Amniotic epithelial cell (primary cell): ENCODE measurements around the gene EFCAB8.

Experiments used
- DNase-seq: peaks from one replicate; pipeline ENCODE4 v3.0.0-alpha.2; 2010; ENCODE audit warnings: low read depth

EFCAB8 gene

DNA sequence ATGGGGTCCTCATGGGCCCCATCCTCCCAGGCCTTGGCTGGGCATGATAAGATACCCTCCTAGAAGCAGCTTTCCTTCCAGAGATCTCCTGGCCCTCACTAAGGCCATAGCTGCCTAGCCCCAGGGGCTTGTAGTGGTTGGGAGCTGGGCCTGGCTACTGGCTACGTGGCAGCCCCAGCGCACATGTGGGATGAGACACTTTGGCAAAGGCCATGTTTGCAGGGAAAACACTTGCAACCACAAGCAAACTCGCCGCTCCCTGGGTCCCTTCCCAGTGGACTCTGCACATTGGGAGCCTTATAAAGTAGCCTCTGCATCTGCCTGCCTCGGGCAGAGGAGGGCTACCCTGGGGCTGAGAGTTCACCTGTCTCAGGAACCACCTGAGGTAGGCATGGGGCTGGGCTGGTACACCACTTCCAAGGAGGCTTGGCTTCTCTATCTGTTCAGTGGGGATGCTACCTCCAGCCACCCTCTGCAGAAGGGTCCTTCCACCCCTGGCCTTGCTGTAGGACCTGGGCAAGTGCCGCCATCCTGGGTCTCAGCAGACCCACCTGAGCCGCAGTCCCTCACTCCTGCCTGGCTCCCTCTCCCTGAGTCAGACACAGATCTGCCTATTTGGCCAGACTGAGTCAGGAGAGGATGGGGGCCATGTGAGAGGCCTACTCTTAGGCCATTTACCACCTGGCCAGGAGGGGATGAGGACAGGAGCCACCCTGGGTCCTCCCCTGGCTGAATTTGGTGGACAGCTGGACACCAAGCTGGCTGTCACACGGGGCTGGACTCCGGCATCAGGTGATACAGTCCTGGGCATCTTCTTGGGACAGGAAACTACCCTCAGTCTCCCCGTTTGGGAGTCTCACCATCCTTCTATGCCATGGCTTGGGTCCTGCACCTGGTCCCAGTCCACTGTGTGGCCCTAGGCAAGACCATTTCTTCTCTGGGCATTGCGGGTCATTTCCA is 148.9 kb downstream of the EFCAB8 start, which contains the start of gene BPIFB2:
TSS of gene BPIFB2 (plus strand) at position 329 of the 960 bp plus-strand sequence. CDS start 871 bp downstream, outside the sequence.
- no peak for DNase-seq

GRCh38 chr20:33008336-33009213 is 149.9 kb downstream of the EFCAB8 start:
- no peak for DNase-seq

- DNase-seq: no peak
These were observed 150.8 kb downstream of the EFCAB8 start for GRCh38 chr20:33009214-33010132.

GRCh38 chr20:33010133-33010504 is 151.4 kb downstream of the EFCAB8 start:
- DNase-seq: no peak

GRCh38 chr20:33010674-33011449 is 152.1 kb downstream of the EFCAB8 start:
- DNase-seq: no peak
